NAMALWA (cell line): ENCODE measurements around the gene KRTAP6-2.

ENCODE experiments used
- DNase-seq: peaks from one replicate; pipeline ENCODE4 v3.0.0-alpha.2; 2015; ENCODE audit warnings: low spot score

KRTAP6-2 gene

DNA sequence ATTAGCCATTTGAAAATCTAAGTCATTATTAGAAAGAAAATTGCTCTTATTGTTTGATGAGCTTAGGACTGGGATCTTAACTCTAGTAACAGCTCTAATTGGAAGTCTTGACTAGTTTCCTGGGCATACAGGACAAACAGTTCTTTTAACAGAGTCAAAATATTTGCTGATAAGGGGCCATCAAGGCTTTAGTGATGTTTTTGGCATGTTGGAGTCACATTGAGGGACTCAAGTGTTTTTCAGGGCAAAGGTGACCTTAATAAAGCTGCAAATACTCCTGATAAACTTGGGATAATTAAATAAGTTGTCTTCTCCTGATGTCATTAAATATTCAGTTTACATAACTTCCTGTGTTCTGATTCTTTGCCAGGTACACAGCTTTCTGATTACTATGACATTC lies 31.1 kb downstream of the KRTAP6-2 start:
- no peak for DNase-seq

DNA sequence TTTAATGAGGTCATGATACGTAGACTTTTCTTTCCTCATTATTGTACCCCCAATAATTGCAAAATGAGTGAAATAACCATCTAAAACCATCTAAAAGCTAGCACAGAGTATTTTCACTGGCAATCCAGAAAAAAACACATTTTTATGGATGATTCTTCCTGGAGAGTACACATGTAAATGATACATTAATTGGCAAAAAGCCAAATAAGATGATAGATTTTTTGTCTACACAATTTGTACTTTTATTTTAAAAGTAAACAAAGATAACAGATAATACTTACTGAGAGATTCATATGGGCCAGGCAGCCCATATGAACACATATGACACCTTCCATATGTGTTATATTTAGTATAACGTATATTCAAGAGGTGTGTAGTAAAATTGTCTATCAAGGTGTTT lies 35.1 kb downstream of the KRTAP6-2 start:
- no peak for DNase-seq

DNA sequence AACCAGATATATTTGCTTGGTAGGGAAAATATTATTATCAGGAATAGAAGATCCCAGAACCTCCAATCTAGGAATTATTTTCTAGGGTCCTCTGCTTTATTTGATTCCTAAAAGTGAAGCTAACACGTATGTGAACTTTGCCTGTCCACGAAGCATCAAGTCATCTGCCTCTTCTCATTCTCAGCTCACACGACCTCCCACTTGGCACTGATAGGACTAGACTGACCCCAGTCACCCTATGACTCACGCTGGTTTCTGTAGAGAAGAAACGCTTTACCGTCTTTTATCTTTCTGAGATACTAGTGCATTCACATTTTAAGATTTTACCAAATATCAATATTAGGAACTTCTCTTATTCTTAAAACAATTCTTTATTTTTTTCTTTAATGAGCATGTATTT lies 35.6 kb downstream of the KRTAP6-2 start:
- DNase-seq, result no peak

DNA sequence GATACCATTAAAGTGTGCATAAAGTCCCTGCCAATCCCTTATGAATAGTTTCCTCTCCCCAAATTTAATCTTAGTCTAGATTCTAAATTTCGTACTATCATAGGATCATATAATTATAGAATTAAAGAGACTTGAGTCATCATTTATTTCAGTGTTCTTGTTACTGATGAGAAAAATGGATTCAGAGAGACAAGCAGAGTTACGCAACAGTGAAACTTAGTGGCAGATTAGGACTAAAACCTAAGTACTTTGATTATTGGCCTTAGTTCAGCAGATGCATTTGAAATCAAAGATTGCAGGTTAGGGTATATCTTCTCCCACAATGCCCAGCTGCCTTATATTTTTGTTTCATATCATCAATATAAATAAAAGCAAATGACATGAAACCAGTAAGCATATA lies 36.7 kb downstream of the KRTAP6-2 start:
- no peak for DNase-seq

DNA sequence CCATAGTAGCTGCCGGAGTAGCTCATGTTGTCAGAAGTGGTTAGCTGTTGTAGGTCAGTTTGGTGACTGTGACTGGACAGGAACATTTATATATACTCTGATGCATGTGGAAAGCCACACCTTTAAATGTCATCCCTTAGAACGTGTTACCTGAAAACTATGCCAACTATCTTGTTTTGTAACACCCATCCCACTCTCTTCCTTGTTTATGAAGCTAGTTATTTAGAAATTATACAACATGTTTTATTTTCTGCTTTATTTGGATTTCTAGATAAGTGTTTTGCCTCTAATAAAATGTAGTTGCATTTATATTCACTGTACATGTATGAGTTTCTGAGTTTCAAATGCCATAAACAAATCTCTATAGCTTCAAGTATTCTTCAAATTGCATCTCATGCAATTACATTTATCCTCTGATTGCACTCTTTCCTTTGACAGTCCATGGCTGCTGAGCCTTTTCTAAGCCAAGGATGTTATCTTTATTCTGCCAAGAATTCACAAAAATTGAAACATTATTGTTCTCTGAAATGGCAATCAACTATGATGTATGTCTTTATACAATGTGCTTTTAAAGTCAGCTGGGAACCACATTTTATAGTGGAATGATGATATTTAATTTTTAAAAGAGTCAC lies 37.3 kb downstream of the KRTAP6-2 start, which contains the start of gene KRTAP19-7:
Gene KRTAP19-7, minus strand, starts transcription at position 51 of the 632 bp plus-strand sequence. Its CDS starts 25 bp downstream, at position 26.
- DNase-seq, result no peak

DNA sequence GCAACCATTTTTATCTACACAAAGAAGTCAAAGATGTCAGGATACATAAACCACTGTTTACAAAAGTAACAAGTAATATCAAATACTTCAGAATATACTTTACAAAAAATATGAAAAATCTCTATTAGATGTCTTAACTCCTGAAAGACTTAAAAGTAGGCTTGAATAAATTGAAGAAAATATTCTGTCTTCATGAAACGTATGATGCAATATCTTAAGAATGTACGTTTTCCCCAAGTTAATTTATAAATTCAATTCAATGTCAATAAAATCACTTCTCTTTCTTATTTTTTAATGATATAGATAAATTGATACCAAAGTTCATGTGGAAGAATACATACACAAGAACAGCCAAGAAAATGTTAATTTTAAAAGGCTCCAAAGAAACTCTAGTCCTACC lies 43.6 kb downstream of the KRTAP6-2 start:
- no peak for DNase-seq

DNA sequence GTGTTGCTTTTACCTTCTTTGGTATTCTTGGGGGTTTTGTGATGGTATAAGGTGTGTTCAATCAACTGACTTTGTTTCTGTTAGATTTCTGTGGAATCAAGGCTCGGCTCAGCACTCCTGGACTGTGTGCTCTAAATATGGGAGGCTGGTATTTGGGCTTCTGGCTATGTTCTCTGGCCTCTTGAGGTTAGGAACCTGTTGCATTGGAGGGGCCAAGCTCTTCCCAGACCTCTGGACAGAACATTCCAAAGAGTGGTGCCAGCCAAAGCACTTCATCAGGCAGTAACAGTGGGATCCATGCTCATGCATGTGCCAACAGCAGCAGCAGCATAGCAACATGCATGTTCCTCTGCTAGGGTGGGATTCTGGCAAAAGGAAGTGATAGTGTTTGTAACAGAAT lies 45.9 kb downstream of the KRTAP6-2 start:
- no peak for DNase-seq
